IPS-11a (cell line): ENCODE measurements around the gene FUBP1.
"Not testable (repeated sequence)": the region's sequence is repeated elsewhere in the genome, so short reads cannot be mapped to it uniquely, and the experiment has no call there.

Experiments used
- H3K4me3 ChIP-seq: one replicate; pipeline ENCODE4 v1.5.1; 2013; ENCODE audit warnings: low read depth, low read length, control low read depth

FUBP1 gene

GRCh38 chr1:77978969-77979876, at the start of gene FUBP1:
Gene FUBP1 (minus strand): TSS chr1:77979072. CDS start chr1:77979004, 68 bp downstream.
- H3K4me3 ChIP-seq = peak within 1 kb of the TSS; percentile 100

- not testable (repeated sequence) for H3K4me3 ChIP-seq
Observed at GRCh38 chr1:78021134-78021533, 42.3 kb upstream of the FUBP1 start.

DNA sequence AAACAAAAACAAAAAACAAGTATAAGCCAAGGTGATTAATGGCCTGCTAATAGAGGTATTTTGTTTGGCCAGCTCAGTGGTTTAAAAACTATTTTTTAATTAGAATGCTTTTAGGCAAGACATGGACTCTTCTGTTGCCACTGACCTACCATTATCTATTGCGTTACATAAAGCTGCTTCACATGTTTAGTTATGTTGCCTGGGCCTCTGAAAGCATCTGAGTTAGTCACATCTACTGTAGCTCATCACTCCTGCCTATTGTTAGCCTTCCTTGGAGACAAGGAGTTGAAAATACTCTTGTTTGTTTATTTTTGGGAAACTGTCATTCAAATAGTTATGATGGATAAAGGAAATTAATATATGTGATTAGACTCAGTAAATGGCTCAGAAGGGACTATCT, 40.2 kb upstream of the FUBP1 start:
- no peak overlapping the region for H3K4me3 ChIP-seq

DNA sequence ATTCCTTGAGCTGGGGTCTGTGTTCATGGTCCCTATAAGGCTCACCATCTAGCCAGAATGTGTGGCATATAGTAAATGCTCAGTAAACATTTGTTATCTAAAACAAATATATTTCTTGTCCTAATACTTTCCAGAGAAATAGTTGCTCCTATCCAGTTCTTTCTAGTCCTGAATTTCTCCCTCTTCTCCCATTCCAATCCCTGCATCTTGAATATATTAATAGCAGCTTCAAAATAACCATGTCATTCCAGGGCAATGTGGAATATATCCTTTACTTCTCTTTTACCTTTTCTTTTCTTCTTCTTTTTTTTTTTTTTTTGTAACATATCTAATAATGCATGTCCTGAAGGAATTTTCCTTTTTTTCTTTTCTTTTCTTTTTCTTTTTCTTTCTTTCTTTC, 36.3 kb upstream of the FUBP1 start:
- H3K4me3 ChIP-seq = no peak overlapping the region

GRCh38 chr1:78011050-78011449, 32.2 kb upstream of the FUBP1 start:
- no peak overlapping the region for H3K4me3 ChIP-seq

DNA sequence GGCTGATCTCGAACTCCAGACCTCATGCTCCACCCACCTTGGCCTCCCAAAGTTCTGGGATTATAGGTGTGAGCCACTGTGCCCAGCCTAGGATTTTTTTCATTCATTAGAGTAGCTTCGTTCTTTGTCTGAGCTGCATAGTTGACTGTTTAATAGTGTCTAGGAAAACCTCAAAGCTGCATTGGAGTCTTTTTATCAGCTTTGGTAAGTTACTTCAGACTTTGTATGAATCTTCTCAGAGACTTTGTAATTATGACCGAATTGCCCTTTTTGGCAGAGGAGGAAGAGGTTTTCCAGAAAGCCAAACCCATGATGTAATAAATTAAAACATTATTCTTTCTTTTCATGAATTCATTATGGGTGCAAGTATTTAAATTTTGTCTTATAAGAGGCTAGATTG, 31.0 kb upstream of the FUBP1 start:
- no peak overlapping the region for H3K4me3 ChIP-seq

DNA sequence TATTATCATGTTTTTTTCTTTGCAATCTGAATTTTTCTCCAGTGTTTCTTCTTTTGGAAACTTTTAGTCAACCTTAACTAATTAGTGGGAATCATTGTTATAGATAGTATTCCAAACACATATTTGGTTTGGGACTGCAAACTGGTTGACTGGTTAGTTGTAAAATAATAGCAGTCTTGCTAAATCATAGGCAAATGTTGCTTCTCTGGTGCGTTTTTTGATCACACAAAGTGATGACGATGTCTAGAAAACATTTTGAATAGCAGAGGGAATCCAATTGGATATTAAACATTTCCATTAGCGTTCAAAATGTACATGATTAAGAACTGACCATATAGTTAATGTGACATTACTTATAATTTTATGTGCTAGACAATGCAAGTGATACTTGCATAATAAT, 30.4 kb upstream of the FUBP1 start:
- H3K4me3 ChIP-seq = no peak overlapping the region

- no peak overlapping the region for H3K4me3 ChIP-seq
Observed at GRCh38 chr1:78007677-78008341, 28.9 kb upstream of the FUBP1 start.

DNA sequence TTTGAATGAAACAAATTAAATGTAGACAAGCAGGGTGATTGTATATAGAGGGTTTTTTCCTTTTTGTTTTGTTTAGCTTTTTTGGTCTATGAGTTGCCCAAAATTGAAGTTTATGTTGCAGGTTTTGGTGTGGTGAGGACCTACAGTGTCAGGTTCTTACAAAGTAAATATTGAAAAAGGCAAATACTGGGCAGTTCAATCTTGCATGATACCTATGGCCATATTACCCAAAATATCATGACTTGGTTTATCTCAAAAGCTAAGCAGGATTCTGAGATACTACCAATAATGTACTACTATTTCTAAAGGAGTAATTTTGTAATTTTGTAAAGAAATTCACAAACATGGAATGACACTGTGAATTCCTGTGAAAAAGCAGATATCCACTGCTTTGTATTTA, 27.6 kb upstream of the FUBP1 start:
- peak overlapping the region; percentile 14 for H3K4me3 ChIP-seq

DNA sequence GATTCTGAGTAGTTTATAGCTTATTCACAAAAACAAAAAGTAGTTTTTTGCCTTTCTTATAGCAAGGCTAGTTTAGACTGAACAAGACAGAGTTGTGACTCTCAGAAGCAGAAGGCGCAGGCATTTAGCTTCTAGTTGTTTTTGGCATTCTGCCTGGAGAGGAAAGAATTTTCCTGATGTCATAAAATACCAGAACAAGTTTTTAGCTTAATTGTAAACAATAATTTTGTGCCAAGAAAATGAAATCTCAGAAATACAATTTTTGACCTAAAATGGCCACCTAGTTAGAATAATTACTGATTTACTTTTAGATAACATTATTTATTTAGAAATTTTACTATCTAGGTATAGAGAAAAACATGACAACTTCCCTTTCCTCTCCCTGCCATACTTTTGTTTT, 26.9 kb upstream of the FUBP1 start:
- H3K4me3 ChIP-seq = no peak overlapping the region

DNA sequence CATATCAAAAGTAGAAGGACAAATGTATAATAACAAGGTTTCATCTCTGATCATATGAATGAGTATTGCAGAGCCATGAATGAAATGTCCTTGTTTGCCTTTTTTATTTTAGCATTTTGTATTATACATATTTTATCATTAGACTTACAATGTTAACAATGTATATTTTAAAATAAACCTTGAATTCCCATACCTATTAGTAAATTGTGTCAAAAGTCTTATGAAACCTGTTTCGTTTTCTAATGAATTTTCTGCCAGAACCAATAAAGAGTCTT, 26.5 kb upstream of the FUBP1 start:
- peak overlapping the region; percentile 54 for H3K4me3 ChIP-seq

GRCh38 chr1:78004719-78005447, 26.0 kb upstream of the FUBP1 start, which contains the start of gene DNAJB4:
Gene DNAJB4 (plus strand): TSS chr1:78004939. CDS start chr1:78005111, 172 bp downstream.
- H3K4me3 ChIP-seq = peak within 1 kb of the TSS; percentile 54

DNA sequence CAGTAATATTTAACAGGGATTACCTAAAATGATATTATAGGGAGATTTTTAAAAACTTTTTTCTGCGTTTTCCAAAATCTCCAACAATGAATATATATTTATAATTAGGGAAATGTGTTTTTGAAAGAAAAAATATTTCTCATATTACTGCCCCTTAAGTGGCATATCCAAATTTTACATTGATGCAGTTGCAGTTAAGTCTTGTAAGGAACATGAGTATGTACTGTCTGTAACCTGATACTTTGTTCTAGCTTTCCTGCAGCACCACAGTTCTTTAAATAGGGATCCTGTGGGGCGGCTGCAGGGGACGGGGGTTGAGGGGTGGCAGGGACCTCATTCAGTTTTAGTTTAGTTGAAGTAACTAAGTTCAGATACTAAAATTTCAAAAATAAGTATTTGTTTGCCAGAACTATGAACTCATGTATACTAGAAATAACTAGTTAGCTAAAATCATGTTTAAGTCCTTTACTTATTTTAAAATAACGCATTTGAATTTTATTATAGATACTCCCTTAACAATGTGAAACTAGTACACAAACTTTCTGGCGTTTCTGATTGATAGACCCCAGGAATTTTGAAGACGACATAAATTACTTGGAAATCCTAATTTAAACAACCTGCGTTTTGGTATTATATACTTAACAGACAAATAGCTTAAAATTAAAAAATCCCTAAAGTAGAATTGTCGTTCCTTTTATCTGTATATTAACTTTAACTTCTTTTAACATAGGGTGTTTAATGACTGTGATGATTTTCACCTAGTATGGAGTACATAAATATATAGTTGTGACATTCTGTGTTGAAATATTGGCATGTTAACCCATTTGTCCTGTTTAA, 25.2 kb upstream of the FUBP1 start:
- peak overlapping the region; percentile 54 for H3K4me3 ChIP-seq

- H3K4me3 ChIP-seq = no peak overlapping the region
Observed at GRCh38 chr1:78003070-78003746, 24.3 kb upstream of the FUBP1 start.

DNA sequence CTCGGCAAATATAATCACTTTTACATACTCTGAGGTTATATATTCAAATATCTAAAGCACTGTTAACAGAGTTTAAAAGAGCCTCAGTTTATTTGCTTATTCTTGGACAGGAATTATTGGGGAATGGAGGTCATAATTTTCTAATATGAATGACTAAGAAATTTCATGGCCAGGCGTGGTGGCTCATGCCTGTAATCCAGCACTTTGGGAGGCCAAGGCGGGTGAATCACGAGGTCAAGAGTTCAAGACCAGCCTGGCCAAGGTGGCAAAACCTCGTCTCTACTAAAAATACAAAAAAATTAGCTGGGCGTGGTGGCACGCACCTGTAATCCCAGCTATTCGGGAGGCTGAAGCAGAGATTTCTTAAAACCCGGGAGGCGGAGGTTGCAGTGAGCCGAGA, 21.7 kb upstream of the FUBP1 start:
- H3K4me3 ChIP-seq = not testable (repeated sequence)

DNA sequence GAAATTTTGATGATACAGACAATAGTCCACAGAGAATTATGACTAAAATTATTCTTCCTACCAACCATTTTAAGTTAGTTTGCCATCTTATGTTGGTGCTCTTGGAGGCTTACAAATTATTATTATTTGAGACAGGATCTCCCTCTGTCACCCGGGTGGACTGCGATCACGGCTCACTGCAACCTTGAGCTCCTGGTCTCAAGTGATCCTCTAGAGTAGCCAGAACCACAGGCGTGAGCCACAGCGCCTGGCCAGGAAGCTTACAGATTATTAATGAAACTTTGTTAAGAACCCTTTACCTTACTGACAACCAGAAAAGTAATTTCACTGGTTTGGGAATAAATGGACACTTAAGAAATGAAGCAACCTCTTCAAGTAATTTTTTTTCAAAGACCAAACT, 17.9 kb upstream of the FUBP1 start:
- no peak overlapping the region for H3K4me3 ChIP-seq

- H3K4me3 ChIP-seq = no peak overlapping the region
Observed at GRCh38 chr1:77994117-77994705, 15.3 kb upstream of the FUBP1 start.

GRCh38 chr1:77991638-77992037, 12.8 kb upstream of the FUBP1 start:
- H3K4me3 ChIP-seq = no peak overlapping the region

DNA sequence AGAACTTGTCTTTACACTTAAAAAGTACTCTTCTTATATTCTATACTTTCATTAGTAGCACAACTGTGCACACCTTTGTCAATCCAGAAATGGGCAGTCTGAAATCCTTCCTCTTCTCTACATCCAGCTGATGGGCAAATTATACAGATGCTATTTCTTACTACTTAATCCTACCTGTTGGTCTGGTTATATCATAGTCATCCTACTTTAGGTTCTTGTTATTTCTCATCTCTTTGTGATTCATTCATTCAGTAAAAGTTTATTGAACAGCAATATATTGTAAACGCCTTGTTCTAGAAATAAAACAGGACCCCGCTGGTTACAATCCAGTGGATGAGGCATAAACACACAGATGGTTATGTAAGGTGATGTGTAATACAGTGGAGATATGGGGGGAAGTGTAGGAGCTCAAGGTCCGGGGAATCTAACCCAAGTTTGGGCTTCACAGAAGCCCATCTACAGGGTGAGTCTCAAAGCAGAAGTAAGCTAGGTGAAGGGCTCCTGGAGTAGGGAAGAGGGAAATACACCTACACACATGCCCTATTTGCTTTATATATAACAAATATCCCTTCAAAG, 11.8 kb upstream of the FUBP1 start:
- H3K4me3 ChIP-seq = no peak overlapping the region

DNA sequence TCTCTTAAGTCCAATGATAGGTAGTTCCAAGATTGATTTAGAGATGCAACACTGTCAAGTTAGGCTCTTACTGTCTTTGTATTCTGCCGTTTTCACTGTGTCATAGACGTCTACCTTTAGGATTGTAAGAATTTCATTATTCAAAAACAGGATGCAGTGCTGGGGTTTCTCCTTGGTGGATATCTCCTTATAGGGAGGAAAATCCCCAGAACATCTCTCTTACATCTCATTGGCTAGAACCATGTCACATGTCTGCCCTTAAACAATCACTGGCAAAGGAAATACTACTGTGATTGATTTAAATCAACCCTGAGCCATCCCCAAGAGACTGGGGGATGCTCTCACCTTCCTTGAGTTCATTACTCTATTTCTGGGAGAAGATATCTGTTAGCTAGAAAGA, 10.9 kb upstream of the FUBP1 start:
- H3K4me3 ChIP-seq = no peak overlapping the region
